ENCODE data around the gene PRPF6. TPM values are rescaled to one million over a fixed set of nuclear protein-coding genes. Genes with fewer than 3 reads are reported as not detected.

The PRPF6 gene
- total and polyA plus RNA-seq, 2 donors (not counting 1 experiment from before 2014, with no cell fraction given), result 31.7 to 82.9 TPM

DNA sequence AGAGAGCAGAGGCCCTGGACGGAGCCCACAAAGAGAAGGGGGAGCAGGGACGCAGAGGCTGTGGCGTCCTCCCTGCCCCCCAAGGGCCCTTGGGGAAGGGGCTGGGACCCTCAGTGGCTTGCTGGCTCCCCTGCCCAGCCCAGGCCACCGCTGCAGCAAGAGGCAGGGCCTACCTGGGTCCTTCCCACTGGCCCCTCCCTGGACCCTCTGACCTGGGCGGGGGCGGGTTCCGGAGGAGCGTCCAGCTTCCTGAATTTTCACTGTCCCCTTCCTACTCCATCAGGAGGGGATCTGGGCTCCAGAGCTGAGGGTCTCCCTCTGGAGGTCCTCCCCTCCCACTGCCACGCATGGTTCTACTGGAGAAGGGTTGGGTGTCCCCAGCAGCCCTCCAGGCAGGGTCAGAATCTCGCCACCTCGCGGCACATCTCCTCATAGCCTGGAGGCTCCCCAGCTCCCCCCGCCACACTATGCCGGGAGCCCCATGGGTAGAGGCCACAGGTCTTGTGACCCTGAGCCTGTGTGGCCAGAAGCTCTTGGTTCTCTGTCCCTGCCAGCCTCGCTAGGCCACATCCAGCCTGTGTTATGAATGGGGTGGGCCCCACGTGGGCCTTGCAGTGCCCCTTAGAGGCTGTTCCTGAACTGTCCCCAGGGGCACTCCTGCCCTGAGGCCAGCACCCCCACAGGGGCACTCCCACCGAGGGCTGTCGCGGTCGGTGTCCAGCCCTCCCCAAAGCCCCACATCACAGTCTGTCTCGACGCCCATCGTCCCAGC, 69.5 kb downstream of the PRPF6 start:
- Histone ChIP-seq H3K9ac (ENCODE audit: low read length) (peak overlapping the region; percentile 15), H3K4me2 (replicated peaks; ENCODE audit: low read depth, low read length, poor library complexity, severe bottlenecking) (peak overlapping the region; percentile 58)
- peaks cover 10% of the 10 kb centered on the region for H3K4me1 Mint-ChIP-seq

DNA sequence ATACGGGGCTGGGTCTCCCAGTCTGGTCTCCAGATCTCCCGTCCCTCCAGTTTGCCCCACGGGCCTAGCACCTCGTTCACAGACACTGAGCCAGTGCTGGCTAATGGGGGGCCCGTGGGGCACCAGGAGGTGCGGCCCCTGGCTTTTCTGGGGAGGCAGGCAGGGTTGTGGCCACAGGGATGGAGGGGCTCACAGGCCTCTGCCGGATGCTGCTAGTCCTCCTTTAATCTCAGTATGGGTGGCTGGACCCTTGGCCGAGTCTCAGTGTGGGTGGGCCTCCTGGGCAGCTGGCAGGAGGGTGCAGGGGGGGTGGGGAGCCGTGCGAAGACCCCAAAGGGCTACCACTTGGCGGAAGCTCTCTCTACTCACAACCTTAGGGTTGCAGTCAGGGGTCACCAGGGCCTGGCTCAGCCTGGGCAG, 70.1 kb downstream of the PRPF6 start:
- Histone ChIP-seq H3K4me2 (replicated peaks; ENCODE audit: low read depth, low read length, poor library complexity, severe bottlenecking) (no peak overlapping the region), H3K4me3 (ENCODE audit: control extremely low read depth in 1 of 5, extremely low read depth in 1 of 5, insufficient read depth in 1 of 5, low read depth in 2 of 5, low read length in 4 of 5) (no peak overlapping the region), H3K4me1 (ENCODE audit: control insufficient read depth in 2 of 2, insufficient read depth in 2 of 2, low read length in 2 of 2) (peaks cover 9 to 11% of the 10 kb centered on the region in 2 donors), H3K9ac (ENCODE audit: low read length) (no peak overlapping the region), H3K9me3 (ENCODE audit: control extremely low read depth in 1 of 3, control insufficient read depth in 2 of 3, insufficient read depth in 1 of 3, low read length in 2 of 3) (peaks cover 0 to 18% (median 0%) of the 10 kb centered on the region in 3 donors), H3K79me2 (ENCODE audit: control insufficient read depth, insufficient read depth, low read length) (no peaks in the 10 kb centered on the region), H3K27ac (ENCODE audit: low read length in 2 of 2) (no peak overlapping the region), H2AFZ (ENCODE audit: insufficient read depth, low read depth, low read length, poor library complexity, severe bottlenecking) (no peak overlapping the region), H4K20me1 (ENCODE audit: control insufficient read depth, insufficient read depth, low read length, poor library complexity, severe bottlenecking) (no peaks in the 10 kb centered on the region), H3K27me3 (replicated peaks in 1 of 4; ENCODE audit: control extremely low read depth in 1 of 4, control insufficient read depth in 3 of 4, insufficient read depth in 4 of 4, low read length in 3 of 4) (peaks cover 0 to 70% (median 30%) of the 10 kb centered on the region in 4 experiments), H3K36me3 (replicated peaks in 1 of 2; ENCODE audit: control extremely low read depth in 1 of 2, control insufficient read depth in 1 of 2, extremely low read depth in 1 of 2, insufficient read depth in 2 of 2, low read length in 1 of 2) (no peaks in the 10 kb centered on the region)
- peaks cover 42% of the 10 kb centered on the region for H3K27me3 Mint-ChIP-seq
- no peak overlapping the region for H3K27ac Mint-ChIP-seq
- intact Hi-C loops (cut with micrococcal nuclease), result no loop called here
- H3K4me3 Mint-ChIP-seq, result no peak overlapping the region
- no peak for ATAC-seq (ENCODE audit: low read depth)
- peaks cover 10% of the 10 kb centered on the region for H3K4me1 Mint-ChIP-seq
- 82% methylated on average over 8 of the region's 11 CpGs for WGBS (ENCODE audit: insufficient coverage)
- DNase-seq, result no peak
- ChIA-PET CTCF (interaction anchor here (1.5 kb wide), 1 partner anchor 9 kb away, joined by 3 read pairs; no protein-coding TSS in a partner anchor), POLR2A (no interaction called here)
- no peaks in the 10 kb centered on the region for H3K9me3 Mint-ChIP-seq (ENCODE audit: insufficient read depth)
- TF ChIP-seq, protein P1, sequence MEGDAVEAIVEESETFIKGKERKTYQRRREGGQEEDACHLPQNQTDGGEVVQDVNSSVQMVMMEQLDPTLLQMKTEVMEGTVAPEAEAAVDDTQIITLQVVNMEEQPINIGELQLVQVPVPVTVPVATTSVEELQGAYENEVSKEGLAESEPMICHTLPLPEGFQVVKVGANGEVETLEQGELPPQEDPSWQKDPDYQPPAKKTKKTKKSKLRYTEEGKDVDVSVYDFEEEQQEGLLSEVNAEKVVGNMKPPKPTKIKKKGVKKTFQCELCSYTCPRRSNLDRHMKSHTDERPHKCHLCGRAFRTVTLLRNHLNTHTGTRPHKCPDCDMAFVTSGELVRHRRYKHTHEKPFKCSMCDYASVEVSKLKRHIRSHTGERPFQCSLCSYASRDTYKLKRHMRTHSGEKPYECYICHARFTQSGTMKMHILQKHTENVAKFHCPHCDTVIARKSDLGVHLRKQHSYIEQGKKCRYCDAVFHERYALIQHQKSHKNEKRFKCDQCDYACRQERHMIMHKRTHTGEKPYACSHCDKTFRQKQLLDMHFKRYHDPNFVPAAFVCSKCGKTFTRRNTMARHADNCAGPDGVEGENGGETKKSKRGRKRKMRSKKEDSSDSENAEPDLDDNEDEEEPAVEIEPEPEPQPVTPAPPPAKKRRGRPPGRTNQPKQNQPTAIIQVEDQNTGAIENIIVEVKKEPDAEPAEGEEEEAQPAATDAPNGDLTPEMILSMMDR (IDR thresholded peaks at IDR 0.05), result no peak
- TF ChIP-seq EZH2 (IDR thresholded peaks at IDR 0.05; ENCODE audit: borderline replicate concordance, insufficient read depth, low read depth, low read length, poor library complexity, severe bottlenecking), result no peak

More for the DNA sequence above, 69.5 kb downstream of the PRPF6 start:
- intact Hi-C loops (cut with micrococcal nuclease), result no loop called here
- Histone ChIP-seq H3K36me3 (replicated peaks in 1 of 2; ENCODE audit: control extremely low read depth in 1 of 2, control insufficient read depth in 1 of 2, extremely low read depth in 1 of 2, insufficient read depth in 2 of 2, low read length in 1 of 2) (no peaks in the 10 kb centered on the region), H3K4me3 (ENCODE audit: control extremely low read depth in 1 of 5, extremely low read depth in 1 of 5, insufficient read depth in 1 of 5, low read depth in 2 of 5, low read length in 4 of 5) (no peak overlapping the region), H3K79me2 (ENCODE audit: control insufficient read depth, insufficient read depth, low read length) (no peaks in the 10 kb centered on the region), H3K4me1 (ENCODE audit: control insufficient read depth in 2 of 2, insufficient read depth in 2 of 2, low read length in 2 of 2) (peaks cover 9 to 11% of the 10 kb centered on the region in 2 donors), H3K27ac (ENCODE audit: low read length in 2 of 2) (no peak overlapping the region), H3K27me3 (replicated peaks in 1 of 4; ENCODE audit: control extremely low read depth in 1 of 4, control insufficient read depth in 3 of 4, insufficient read depth in 4 of 4, low read length in 3 of 4) (peaks cover 0 to 68% (median 29%) of the 10 kb centered on the region in 4 experiments), H4K20me1 (ENCODE audit: control insufficient read depth, insufficient read depth, low read length, poor library complexity, severe bottlenecking) (no peaks in the 10 kb centered on the region), H2AFZ (ENCODE audit: insufficient read depth, low read depth, low read length, poor library complexity, severe bottlenecking) (no peak overlapping the region), H3K9me3 (ENCODE audit: control extremely low read depth in 1 of 3, control insufficient read depth in 2 of 3, insufficient read depth in 1 of 3, low read length in 2 of 3) (peaks cover 0 to 13% (median 0%) of the 10 kb centered on the region in 3 donors)
- ChIA-PET CTCF (interaction anchor here (0.6 to 1.5 kb wide), 2 partner anchors 10 to 89 kb away, joined by 3 read pairs; no protein-coding TSS in a partner anchor), POLR2A (no interaction called here)
- Mint-ChIP-seq H3K4me3 (peak overlapping the region; percentile 37), H3K27me3 (peaks cover 46% of the 10 kb centered on the region), H3K27ac (no peak overlapping the region), H3K9me3 (ENCODE audit: insufficient read depth) (no peaks in the 10 kb centered on the region)
- 68% methylated on average over 21 of the region's 23 CpGs for WGBS (ENCODE audit: insufficient coverage)
- no peak for ATAC-seq (ENCODE audit: low read depth)
- no peak for DNase-seq
- TF ChIP-seq, protein P1 (IDR thresholded peaks at IDR 0.05), result no peak
- no peak for TF ChIP-seq EZH2 (IDR thresholded peaks at IDR 0.05; ENCODE audit: borderline replicate concordance, insufficient read depth, low read depth, low read length, poor library complexity, severe bottlenecking)
